KOPT-K1 (cell line): ENCODE measurements around the gene MOB2.

Experiments
- H3K27ac ChIP-seq: fragments of 200-600 bp; sonication (generic); 2 replicates; pipeline ENCODE4 v1.5.1; 2016; ENCODE audit warnings: antibody characterized with exemption, mild to moderate bottlenecking, low read depth, low read length; ENCODE audit not compliant: poor library complexity, severe bottlenecking
- H3K36me3 ChIP-seq: fragments of 200-600 bp; sonication (generic); 2 replicates; pipeline ENCODE4 v1.5.1; 2017; ENCODE audit warnings: antibody characterized with exemption, mild to moderate bottlenecking, low read length, moderate library complexity; ENCODE audit not compliant: insufficient read depth
- H3K9me3 ChIP-seq: fragments of 200-600 bp; sonication (generic); 2 replicates; pipeline ENCODE4 v1.5.1; 2017; ENCODE audit warnings: antibody characterized with exemption, low read length, mild to moderate bottlenecking; ENCODE audit not compliant: insufficient read depth, poor library complexity, severe bottlenecking

MOB2 gene, protein sequence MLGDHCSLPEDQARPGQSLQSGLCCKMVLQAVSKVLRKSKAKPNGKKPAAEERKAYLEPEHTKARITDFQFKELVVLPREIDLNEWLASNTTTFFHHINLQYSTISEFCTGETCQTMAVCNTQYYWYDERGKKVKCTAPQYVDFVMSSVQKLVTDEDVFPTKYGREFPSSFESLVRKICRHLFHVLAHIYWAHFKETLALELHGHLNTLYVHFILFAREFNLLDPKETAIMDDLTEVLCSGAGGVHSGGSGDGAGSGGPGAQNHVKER

DNA sequence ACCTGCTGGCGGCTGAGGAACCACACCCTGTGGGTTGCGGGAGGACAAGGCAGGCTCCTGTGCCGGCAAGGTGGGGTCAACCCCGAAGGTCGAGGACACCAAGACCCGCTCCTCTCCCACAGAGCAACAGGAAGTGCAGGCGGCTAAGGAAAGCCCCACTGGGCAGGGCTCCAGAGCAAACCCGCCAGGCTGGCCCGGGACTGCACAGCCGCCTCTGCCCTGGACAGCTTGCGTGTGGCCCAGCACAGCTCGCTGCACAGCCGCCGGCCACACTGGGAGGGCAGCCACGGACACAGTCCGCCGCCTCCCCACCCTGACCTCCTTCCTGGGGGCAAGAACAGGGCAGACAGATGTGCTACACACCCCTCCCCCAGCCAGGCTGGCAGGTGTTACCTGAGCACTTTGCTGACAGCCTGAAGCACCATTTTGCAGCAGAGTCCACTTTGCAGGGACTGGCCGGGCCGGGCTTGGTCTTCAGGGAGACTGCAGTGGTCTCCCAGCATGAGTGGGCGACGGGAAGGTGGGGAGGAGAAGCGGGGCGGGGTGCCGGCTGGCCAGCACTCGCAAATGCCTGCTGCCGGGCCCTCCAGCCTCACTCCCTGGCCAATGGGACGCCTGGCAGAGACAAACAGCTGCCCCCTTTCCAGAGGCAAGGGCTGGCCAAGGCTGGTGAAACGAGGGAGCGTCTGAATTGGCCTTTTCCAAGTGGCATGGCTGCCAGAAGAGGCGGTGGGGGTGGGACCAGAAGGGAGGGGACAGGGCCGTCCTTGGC is at the start of gene MOB2:
Gene MOB2 (minus strand): TSS at position 726 of the 772 bp plus-strand sequence. CDS start 223 bp downstream, at position 503.
- H3K9me3 ChIP-seq, result no peaks in the 10 kb centered on the region
- H3K27ac ChIP-seq, result no peak within 1 kb of the TSS
- H3K36me3 ChIP-seq, result no peaks in the 10 kb centered on the region

DNA sequence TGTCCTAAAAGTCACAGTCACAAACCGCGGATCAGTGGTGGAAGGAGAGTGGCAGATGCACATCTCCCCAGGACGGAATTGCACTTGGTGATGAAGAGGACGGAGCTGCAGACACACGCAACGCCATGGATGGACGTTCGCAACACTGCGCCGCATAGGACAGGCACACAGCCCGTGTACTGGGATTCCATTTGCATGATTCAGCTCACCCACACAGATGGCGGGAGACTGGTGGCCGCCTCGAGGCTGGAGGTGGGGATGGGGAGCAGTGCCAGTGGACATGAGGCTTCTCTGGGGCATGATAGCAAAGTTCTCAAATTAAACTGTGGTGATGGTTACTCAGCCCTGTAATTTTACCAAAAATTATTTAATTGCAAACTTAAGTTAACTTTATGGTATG is 48.1 kb upstream of the MOB2 start:
- Histone ChIP-seq H3K27ac (no peak overlapping the region), H3K36me3 (no peaks in the 10 kb centered on the region), H3K9me3 (no peaks in the 10 kb centered on the region)

DNA sequence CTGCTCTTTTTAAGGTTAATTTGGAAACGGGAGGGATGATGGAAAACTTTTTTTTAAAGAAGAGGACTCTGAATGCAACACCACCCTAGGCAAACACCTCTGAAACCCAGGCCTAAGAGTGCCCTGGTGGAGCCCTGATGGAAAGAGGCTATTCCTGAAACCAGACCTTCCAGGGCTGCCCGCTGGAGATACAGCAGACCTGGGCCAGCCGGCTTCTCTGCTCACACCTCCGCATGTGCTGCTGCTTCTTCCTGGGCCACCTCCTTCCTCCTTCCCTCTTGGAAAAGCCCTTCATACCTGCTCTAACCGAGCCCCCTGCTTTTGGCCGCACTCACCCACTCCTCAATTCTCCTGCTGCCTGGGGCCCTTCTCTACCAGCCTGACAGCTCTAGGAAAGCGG is 47.6 kb upstream of the MOB2 start:
- Histone ChIP-seq H3K9me3 (no peaks in the 10 kb centered on the region), H3K36me3 (no peaks in the 10 kb centered on the region), H3K27ac (no peak overlapping the region)

- H3K27ac ChIP-seq, result no peak overlapping the region
- H3K36me3 ChIP-seq, result no peaks in the 10 kb centered on the region
These were observed 46.8 kb upstream of the MOB2 start for GRCh38 chr11:1533342-1533725.

GRCh38 chr11:1532606-1533341 is 46.2 kb upstream of the MOB2 start:
- no peaks in the 10 kb centered on the region for H3K9me3 ChIP-seq
- H3K36me3 ChIP-seq, result no peaks in the 10 kb centered on the region
- no peak overlapping the region for H3K27ac ChIP-seq

More at GRCh38 chr11:1533342-1533725, 46.8 kb upstream of the MOB2 start:
- H3K9me3 ChIP-seq, result no peaks in the 10 kb centered on the region

GRCh38 chr11:1532014-1532586 is 45.5 kb upstream of the MOB2 start:
- H3K9me3 ChIP-seq, result no peaks in the 10 kb centered on the region
- no peak overlapping the region for H3K27ac ChIP-seq
- H3K36me3 ChIP-seq, result no peaks in the 10 kb centered on the region

DNA sequence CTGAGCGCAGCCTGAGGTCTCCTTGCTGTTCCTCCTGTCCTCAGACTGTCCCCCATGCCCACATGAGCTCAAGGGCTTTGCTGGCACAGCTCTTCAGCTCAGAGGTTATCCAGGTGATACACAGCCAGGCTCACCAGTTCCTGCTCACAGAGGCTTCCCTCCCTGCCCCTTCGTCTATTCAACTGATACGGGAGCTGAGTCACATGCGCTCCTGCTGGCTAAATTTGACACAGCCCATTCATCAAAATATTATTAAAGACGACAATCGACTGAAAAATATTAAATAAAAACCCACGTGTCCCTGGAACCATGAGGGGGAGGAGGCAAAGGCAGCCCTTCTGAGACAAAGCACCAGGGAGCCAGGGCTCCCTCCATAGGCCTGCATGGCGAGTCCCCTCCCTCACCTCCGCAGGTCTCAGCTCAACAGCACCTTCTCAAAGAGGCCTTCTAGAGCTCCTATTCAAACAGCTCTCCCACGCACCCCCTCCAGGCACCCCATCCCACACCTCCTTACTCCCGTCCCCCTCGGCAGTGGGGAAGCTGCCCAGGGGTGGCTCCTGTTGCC is 45.0 kb upstream of the MOB2 start:
- no peak overlapping the region for H3K27ac ChIP-seq
- H3K9me3 ChIP-seq, result no peaks in the 10 kb centered on the region
- H3K36me3 ChIP-seq, result no peaks in the 10 kb centered on the region

GRCh38 chr11:1530686-1531448 is 44.3 kb upstream of the MOB2 start:
- no peaks in the 10 kb centered on the region for H3K36me3 ChIP-seq
- no peaks in the 10 kb centered on the region for H3K9me3 ChIP-seq
- no peak overlapping the region for H3K27ac ChIP-seq

DNA sequence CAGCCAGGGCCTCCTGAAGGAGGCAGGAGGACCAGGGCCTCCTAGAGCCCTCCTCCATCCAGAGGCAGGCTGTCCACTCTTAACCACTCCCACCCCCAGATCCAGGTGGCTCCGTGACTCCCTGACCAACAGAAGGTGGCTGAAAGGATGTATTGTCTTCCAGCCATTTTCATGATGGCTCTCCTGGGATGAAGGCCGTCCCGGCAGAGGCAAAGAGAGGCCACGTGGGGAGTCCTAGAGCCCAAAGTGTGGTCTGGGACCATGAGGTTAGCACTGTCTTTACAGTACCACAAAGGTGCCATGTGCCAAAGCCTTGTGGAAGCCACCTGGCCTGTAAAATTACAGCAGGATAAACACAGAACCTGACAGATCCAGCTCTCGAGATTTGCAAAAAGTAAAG is 43.2 kb upstream of the MOB2 start:
- Histone ChIP-seq H3K36me3 (no peaks in the 10 kb centered on the region), H3K27ac (no peak overlapping the region), H3K9me3 (no peaks in the 10 kb centered on the region)

DNA sequence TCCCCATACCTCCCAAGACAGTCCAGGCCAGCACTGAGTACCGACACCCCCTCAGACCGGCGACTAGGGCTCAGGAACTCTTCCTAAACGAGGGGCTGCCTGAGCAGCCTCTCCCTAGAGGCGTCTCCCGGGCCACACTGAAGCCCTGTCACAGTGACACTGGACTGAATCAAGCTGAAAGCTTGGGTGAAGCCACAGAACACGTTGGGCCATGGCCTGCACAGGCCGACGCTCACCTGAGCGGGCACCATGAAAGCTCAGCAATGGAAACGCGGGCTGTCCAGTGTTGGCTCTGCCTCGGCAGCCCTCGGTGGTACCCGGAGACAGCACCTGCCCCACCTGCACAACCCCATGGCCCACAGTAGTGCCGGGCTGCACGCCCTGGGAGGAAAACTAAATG is 42.7 kb upstream of the MOB2 start:
- no peaks in the 10 kb centered on the region for H3K9me3 ChIP-seq
- no peak overlapping the region for H3K27ac ChIP-seq
- H3K36me3 ChIP-seq, result no peaks in the 10 kb centered on the region

- Histone ChIP-seq H3K9me3 (no peaks in the 10 kb centered on the region), H3K27ac (no peak overlapping the region), H3K36me3 (no peaks in the 10 kb centered on the region)
These were observed 42.1 kb upstream of the MOB2 start for GRCh38 chr11:1528710-1529109.

DNA sequence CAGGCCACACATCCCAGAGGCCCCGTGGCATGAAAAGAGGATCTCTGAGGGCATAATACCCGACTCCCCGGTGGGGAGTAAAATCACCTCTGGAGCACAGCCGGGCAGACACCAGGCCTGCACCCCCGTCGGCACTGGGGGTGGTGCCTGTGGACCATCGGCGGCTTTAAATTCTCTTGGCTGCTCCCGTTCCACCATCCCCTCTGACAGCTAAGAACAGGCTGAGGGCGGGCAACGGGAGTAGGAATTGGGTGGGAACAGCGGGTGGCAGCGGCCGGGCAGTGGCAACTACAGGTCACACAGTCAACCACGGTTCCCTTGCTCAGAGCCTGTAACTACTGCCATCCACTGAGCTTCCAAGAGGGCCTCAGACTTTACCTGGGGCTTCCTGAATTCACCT is 40.2 kb upstream of the MOB2 start:
- Histone ChIP-seq H3K9me3 (no peaks in the 10 kb centered on the region), H3K36me3 (no peaks in the 10 kb centered on the region), H3K27ac (no peak overlapping the region)

DNA sequence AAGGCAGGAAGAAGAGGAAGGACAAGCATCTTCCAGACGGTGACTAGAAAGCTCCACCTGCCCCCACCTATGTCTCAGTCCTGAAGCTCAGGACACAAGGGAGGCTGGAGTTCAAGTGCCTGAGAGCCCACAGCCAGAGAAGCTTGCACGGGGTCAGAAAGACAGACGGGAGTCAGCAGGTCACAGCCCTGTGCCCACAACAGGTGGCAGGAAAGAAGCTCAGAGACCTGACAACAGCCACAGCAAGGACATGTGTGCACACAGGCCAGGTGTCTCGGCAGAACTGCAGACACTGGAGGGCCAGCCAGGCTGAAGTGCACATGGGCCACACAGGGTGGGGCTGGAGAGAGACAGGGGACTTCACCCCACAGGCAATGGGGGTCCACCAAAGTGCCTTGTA is 37.2 kb upstream of the MOB2 start:
- Histone ChIP-seq H3K27ac (no peak overlapping the region), H3K36me3 (no peaks in the 10 kb centered on the region), H3K9me3 (no peaks in the 10 kb centered on the region)

- Histone ChIP-seq H3K27ac (no peak overlapping the region), H3K9me3 (no peaks in the 10 kb centered on the region), H3K36me3 (no peaks in the 10 kb centered on the region)
These were observed 36.5 kb upstream of the MOB2 start for GRCh38 chr11:1523077-1523476.
